Breast epithelium (tissue), 4 donors: Measurements from ENCODE around the gene LIPE. TPM values are rescaled to one million over a fixed set of nuclear protein-coding genes. Genes with fewer than 3 reads are reported as not detected.
A peak's percentile ranks its signal among the peaks of the same experiment; 100 is the strongest.

Source experiments
- DNase-seq, 2 donors: peaks; one replicate each; pipeline ENCODE4 v3.0.0-alpha.2; 2019; ENCODE audit warnings: low spot score in 2 of 2
- H3K27ac ChIP-seq, 2 donors: fragments of 200-600 bp; sonication (generic) in 1 of 2; one replicate each; pipeline ENCODE4 v1.5.1; 2016 to 2019; ENCODE audit warnings: mild to moderate bottlenecking in 1 of 2
- H3K27me3 ChIP-seq, 2 donors: fragments of 200-600 bp; sonication (generic) in 1 of 2; one replicate each; pipeline versions ENCODE4 v1.5.1 to v1.6.0; 2017 to 2019; ENCODE audit warnings: control low read depth in 1 of 2, mild to moderate bottlenecking in 1 of 2
- H3K36me3 ChIP-seq: fragments of 200-600 bp; one replicate; pipeline ENCODE4 v1.5.1; 2019
- H3K4me1 ChIP-seq, 2 donors: fragments of 200-600 bp; sonication (generic); one replicate each; pipeline ENCODE4 v1.5.1; 2016 to 2019; ENCODE audit warnings: control low read depth in 1 of 2
- H3K4me3 ChIP-seq, 3 donors: fragments of 200-600 bp; sonication (generic); 1 replicate in 2 of 3; 2 replicates in 1 of 3; pipeline ENCODE4 v1.5.1; 2016 to 2019; ENCODE audit warnings: mild to moderate bottlenecking in 3 of 3, moderate library complexity in 2 of 3
- H3K9me3 ChIP-seq, 2 donors: fragments of 200-600 bp; sonication (generic) in 1 of 2; one replicate each; pipeline ENCODE4 v1.5.1; 2016 to 2019; ENCODE audit warnings: control low read depth in 1 of 2
- CTCF ChIP-seq, 3 donors: fragments of 450-650 bp; IDR thresholded peaks; one replicate each; pipeline ENCODE4 v1.5.1; 2016 to 2017; ENCODE audit warnings: antibody characterized with exemption in 3 of 3, mild to moderate bottlenecking in 3 of 3, moderate library complexity in 3 of 3
- POLR2A ChIP-seq: fragments of 450-650 bp; IDR thresholded peaks from one replicate; pipeline ENCODE4 v1.6.1; 2016; ENCODE audit warnings: antibody characterized with exemption, mild to moderate bottlenecking, moderate library complexity
- POLR2AphosphoS5 ChIP-seq, 3 donors: sonication (generic); formaldehyde crosslinking; IDR thresholded peaks; one replicate each; pipeline ENCODE4 v1.6.1; 2017; ENCODE audit warnings: antibody characterized with exemption in 3 of 3
- intact Hi-C: fragments of 100-400 bp; cut with DNase I; formaldehyde crosslinking; loops from one replicate; pipeline ENCODE4 v1.15.1; 2023; ENCODE audit warnings: low total_unique reads
- total RNA-seq, 3 donors: library from RNA; depleted of rRNA; stranded (reverse); fragments of >200 nt; gene quantifications; one replicate each; pipeline ENCODE4 v1.1.0, GENCODE V29; 2016

Gene LIPE
- total RNA-seq, 3 donors from 2014 or later = 152 to 1,550 (median 380) TPM

- DNase-seq = no peak
- TF ChIP-seq POLR2A = no peak
- no peak for TF ChIP-seq CTCF (IDR thresholded peaks at IDR 0.05)
- TF ChIP-seq POLR2AphosphoS5 (IDR thresholded peaks at IDR 0.05) = no peak
- Histone ChIP-seq H3K27ac (peak overlapping the region in 1 of 2 donors; percentile 78), H3K27me3 (no peaks in the 10 kb centered on the region), H3K36me3 (no peaks in the 10 kb centered on the region), H3K9me3 (no peaks in the 10 kb centered on the region), H3K4me3 (peak overlapping the region in 1 of 3 donors; percentile 17), H3K4me1 (no peaks in the 10 kb centered on the region)
- intact Hi-C loops = no loop called here
These were observed 7.9 kb downstream of the LIPE start for GRCh38 chr19:42419309-42419708.

- no peaks in the 10 kb centered on the region for H3K9me3 ChIP-seq
- intact Hi-C loops = no loop called here
- no peak for DNase-seq
- H3K36me3 ChIP-seq = no peaks in the 10 kb centered on the region
- no peak for TF ChIP-seq POLR2AphosphoS5 (IDR thresholded peaks at IDR 0.05)
- no peak for TF ChIP-seq CTCF (IDR thresholded peaks at IDR 0.05)
- TF ChIP-seq POLR2A = no peak
- peak overlapping the region in 1 of 2 donors; percentile 61 for H3K27ac ChIP-seq
- peaks cover 0 to 3% of the 10 kb centered on the region in 2 donors for H3K4me1 ChIP-seq
- peak overlapping the region in 1 of 3 donors; percentile 40 for H3K4me3 ChIP-seq
- H3K27me3 ChIP-seq = no peaks in the 10 kb centered on the region
These were observed 14.5 kb downstream of the LIPE start for GRCh38 chr19:42412661-42413076.

- DNase-seq = no peak
- Histone ChIP-seq H3K4me1 (peaks cover 0 to 3% of the 10 kb centered on the region in 2 donors), H3K27me3 (no peaks in the 10 kb centered on the region), H3K9me3 (no peaks in the 10 kb centered on the region), H3K36me3 (no peaks in the 10 kb centered on the region), H3K27ac (peak overlapping the region in 1 of 2 donors; percentile 61), H3K4me3 (peak overlapping the region in 2 of 3 donors; percentile 15 to 40)
- intact Hi-C loops = no loop called here
- TF ChIP-seq POLR2AphosphoS5 (IDR thresholded peaks at IDR 0.05) = no peak
- TF ChIP-seq POLR2A = no peak
- TF ChIP-seq CTCF (IDR thresholded peaks at IDR 0.05) = no peak
These were observed 15.0 kb downstream of the LIPE start for GRCh38 chr19:42412227-42412626.

GRCh38 chr19:42411581-42412178, 15.5 kb downstream of the LIPE start:
- H3K27ac ChIP-seq = peak overlapping the region in 1 of 2 donors; percentile 61
- H3K36me3 ChIP-seq = no peaks in the 10 kb centered on the region
- H3K4me3 ChIP-seq = peak overlapping the region in 2 of 3 donors; percentile 15 to 40
- intact Hi-C loops = no loop called here
- H3K4me1 ChIP-seq = peaks cover 0 to 3% of the 10 kb centered on the region in 2 donors
- no peaks in the 10 kb centered on the region for H3K9me3 ChIP-seq
- no peak for TF ChIP-seq POLR2AphosphoS5 (IDR thresholded peaks at IDR 0.05)
- TF ChIP-seq CTCF (IDR thresholded peaks at IDR 0.05) = no peak
- TF ChIP-seq POLR2A = no peak
- no peak for DNase-seq
- H3K27me3 ChIP-seq = no peaks in the 10 kb centered on the region

GRCh38 chr19:42410371-42410770, 16.8 kb downstream of the LIPE start:
- no peak for DNase-seq
- no peak for TF ChIP-seq CTCF (IDR thresholded peaks at IDR 0.05)
- TF ChIP-seq POLR2AphosphoS5 (IDR thresholded peaks at IDR 0.05) = no peak
- no peak for TF ChIP-seq POLR2A

More at GRCh38 chr19:42410371-42410770, 16.8 kb downstream of the LIPE start:
- H3K9me3 ChIP-seq = no peaks in the 10 kb centered on the region
- intact Hi-C loops = no loop called here
- H3K4me1 ChIP-seq = peaks cover 0 to 3% of the 10 kb centered on the region in 2 donors
- no peaks in the 10 kb centered on the region for H3K27me3 ChIP-seq
- H3K4me3 ChIP-seq = peak overlapping the region in 2 of 3 donors; percentile 15 to 26
- no peaks in the 10 kb centered on the region for H3K36me3 ChIP-seq
- no peak overlapping the region for H3K27ac ChIP-seq
